Right lobe of liver (tissue), 6 donors: ENCODE data around the gene ABHD13. TPM values are rescaled to one million over a fixed set of nuclear protein-coding genes. Genes with fewer than 3 reads are reported as not detected.

Experiments used
- ATAC-seq, 4 donors: fragments of 200-7000 bp; cut with Tn5 transposase; one replicate each; pipeline ENCODE4 v1.9.1; 2020; ENCODE audit warnings: mild to moderate bottlenecking in 4 of 4, moderate library complexity in 4 of 4
- DNase-seq, 3 donors: peaks; one replicate each; pipeline ENCODE4 v3.0.0-alpha.2; 2020
- H3K27ac ChIP-seq, 3 donors: fragments of 200-600 bp; one replicate each; pipeline ENCODE4 v1.8.0; 2022
- H3K27me3 ChIP-seq, 2 donors: fragments of 200-600 bp; one replicate each; pipeline ENCODE4 v1.8.0; 2022
- H3K36me3 ChIP-seq, 4 donors: fragments of 200-600 bp; sonication (generic) in 1 of 4; one replicate each; pipeline versions ENCODE4 v1.5.1 to v1.8.0; 2017 to 2022; ENCODE audit warnings: control low read depth in 1 of 4
- H3K4me1 ChIP-seq, 4 donors: fragments of 200-600 bp; sonication (generic) in 1 of 4; one replicate each; pipeline versions ENCODE4 v1.5.1 to v1.8.0; 2017 to 2022; ENCODE audit warnings: control low read depth in 1 of 4
- H3K4me3 ChIP-seq, 3 donors: fragments of 200-600 bp; one replicate each; pipeline ENCODE4 v1.8.0; 2022
- H3K9me3 ChIP-seq, 4 donors: fragments of 200-600 bp; sonication (generic) in 1 of 4; one replicate each; pipeline versions ENCODE4 v1.5.1 to v1.8.0; 2017 to 2022; ENCODE audit warnings: control low read depth in 1 of 4
- CTCF ChIP-seq, 4 donors: fragments of 200-600 bp in 3 of 4; fragments of 450-650 bp in 1 of 4; IDR thresholded peaks; one replicate each; pipeline versions ENCODE4 v1.5.1 to v1.8.0; 2016 to 2022; ENCODE audit warnings: antibody characterized with exemption in 4 of 4, mild to moderate bottlenecking in 2 of 4
- POLR2A ChIP-seq: fragments of 450-650 bp; IDR thresholded peaks from one replicate; pipeline ENCODE4 v1.6.1; 2017; ENCODE audit warnings: antibody characterized with exemption, mild to moderate bottlenecking
- WGBS: methylation state at CpG from one replicate; pipeline ENCODE4 v1.1.6; 2018; ENCODE audit warnings: low coverage, low lambda C conversion rate; ENCODE audit not compliant: insufficient coverage; ENCODE audit errors: missing lambda C conversion rate; 5-methylcytosine and 5-hydroxymethylcytosine counted together
- intact Hi-C, 2 donors: fragments of 100-400 bp; cut with DNase I; formaldehyde crosslinking; loops; one replicate each; pipeline versions ENCODE4 v1.11.2 to v1.14.1; 2022
- total RNA-seq, 6 experiments: library from RNA; depleted of rRNA in 2 of 6; stranded (reverse); fragments of >200 nt in 2 of 6; fragmentation: NEBNext Ultra II Directional in 3 of 6; extraction: Animal tissue kit (Norgen Biotek cat#: 25700) in 3 of 6; gene quantifications; one replicate each; pipeline versions ENCODE4 v1.1.0 to v1.2.4, GENCODE V29; 2016 to 2023
- donor health status: DM: no; HTN: yes; CAD: no.
- donor health status: DM: no; HTN: no; CAD: no.
- donor health status: DM: no; HTN: no; CAD: no.
- donor health status: DM: no; HTN: yes; CAD: no.
- donor health status: DM: no; HTN: yes; CAD: no.

ABHD13 gene
- total RNA-seq, 6 experiments from 2014 or later = 3.9 to 7.4 (median 4.8) TPM

DNA sequence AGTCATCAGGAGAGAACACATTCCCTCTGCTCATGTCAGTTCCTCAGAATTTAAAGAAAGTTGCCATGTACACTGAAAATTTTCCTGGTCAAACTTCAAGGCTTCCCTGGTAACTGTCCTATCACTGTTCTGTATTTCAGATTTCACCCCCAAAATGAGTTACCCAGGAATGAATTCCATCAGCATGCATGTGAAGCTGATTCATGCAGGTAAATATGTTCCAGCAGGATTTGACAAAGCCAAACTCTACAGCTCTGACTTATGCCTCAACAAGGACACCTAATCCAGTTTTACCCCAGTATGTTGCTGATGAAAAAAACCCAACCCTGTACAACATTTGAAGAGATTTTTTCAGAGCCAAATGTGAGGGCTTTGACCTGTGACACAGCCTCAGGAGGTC lies 24.4 kb upstream of the ABHD13 start:
- ATAC-seq (no peak), DNase-seq (no peak)
- TF ChIP-seq POLR2A = no peak
- no peak for TF ChIP-seq CTCF (IDR thresholded peaks at IDR 0.05)
- no peaks in the 10 kb centered on the region for H3K27me3 ChIP-seq
- H3K9me3 ChIP-seq = no peaks in the 10 kb centered on the region
- H3K4me3 ChIP-seq = no peak overlapping the region
- H3K27ac ChIP-seq = no peak overlapping the region
- no peaks in the 10 kb centered on the region for H3K4me1 ChIP-seq
- H3K36me3 ChIP-seq = no peaks in the 10 kb centered on the region
- intact Hi-C loops = no loop called here

GRCh38 chr13:108194435-108194936 lies 23.7 kb upstream of the ABHD13 start:
- WGBS = 83% methylated on average over 1 of the region's 5 CpGs

GRCh38 chr13:108195146-108195545 lies 23.0 kb upstream of the ABHD13 start:
- WGBS = 33% methylated on average over 1 of the region's 1 CpG
- H3K4me3 ChIP-seq = no peak overlapping the region
- no peaks in the 10 kb centered on the region for H3K36me3 ChIP-seq
- DNase-seq (no peak), ATAC-seq (no peak)
- H3K9me3 ChIP-seq = no peaks in the 10 kb centered on the region
- no peak overlapping the region for H3K27ac ChIP-seq
- H3K27me3 ChIP-seq = no peaks in the 10 kb centered on the region
- intact Hi-C loops = no loop called here
- TF ChIP-seq CTCF (IDR thresholded peaks at IDR 0.05) (no peak), POLR2A (no peak)
- no peaks in the 10 kb centered on the region for H3K4me1 ChIP-seq

More at GRCh38 chr13:108194435-108194936, 23.7 kb upstream of the ABHD13 start:
- Histone ChIP-seq H3K36me3 (no peaks in the 10 kb centered on the region), H3K4me3 (no peak overlapping the region), H3K27me3 (no peaks in the 10 kb centered on the region), H3K9me3 (no peaks in the 10 kb centered on the region), H3K4me1 (no peaks in the 10 kb centered on the region), H3K27ac (no peak overlapping the region)
- intact Hi-C loops = no loop called here
- no peak for DNase-seq
- TF ChIP-seq POLR2A (no peak), CTCF (IDR thresholded peaks at IDR 0.05) (no peak)
- ATAC-seq = no peak

DNA sequence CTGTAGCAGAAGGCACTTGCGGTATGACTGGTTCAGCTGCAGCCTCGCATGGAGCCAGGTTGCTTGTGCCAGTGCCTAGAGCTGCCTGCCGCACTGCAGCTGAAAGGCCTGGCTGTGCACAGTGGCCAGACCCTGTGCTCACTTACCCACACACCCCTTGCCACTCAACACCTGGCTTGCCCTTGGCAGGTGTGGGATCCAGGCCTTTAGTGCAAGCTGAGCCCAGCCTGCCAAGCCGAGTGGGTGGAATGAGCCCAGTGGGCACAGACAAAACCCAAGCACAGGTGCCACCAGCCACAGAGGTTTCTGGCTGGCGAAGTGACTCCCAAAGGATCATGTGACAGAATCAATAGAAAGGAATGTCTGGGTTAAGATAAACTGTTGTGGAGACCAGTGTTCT lies 22.3 kb upstream of the ABHD13 start:
- TF ChIP-seq POLR2A (no peak), CTCF (IDR thresholded peaks at IDR 0.05) (no peak)
- 71% methylated on average over 2 of the region's 5 CpGs for WGBS
- intact Hi-C loops = no loop called here

More for the DNA sequence above, 22.3 kb upstream of the ABHD13 start:
- Histone ChIP-seq H3K9me3 (no peaks in the 10 kb centered on the region), H3K27me3 (no peaks in the 10 kb centered on the region), H3K4me1 (no peaks in the 10 kb centered on the region), H3K36me3 (no peaks in the 10 kb centered on the region), H3K27ac (no peak overlapping the region), H3K4me3 (no peak overlapping the region)
- ATAC-seq = no peak
- no peak for DNase-seq
